GM11168 (cell line): ENCODE results near the gene CCDC122.

ENCODE experiments used
- in situ Hi-C: fragments of 300-500 bp; cut with MboI; formaldehyde crosslinking; loops from one replicate; pipeline ENCODE4 v1.12.0; 2022; ENCODE audit warnings: low sequenced_read_pairs; ENCODE audit not compliant: unreplicated experiment

The CCDC122 gene

GRCh38 chr13:43808676-43809075, 70.9 kb downstream of the CCDC122 start:
- in situ Hi-C loops: loop anchor here (25.0 kb wide), 1 partner anchor 846 kb away; no protein-coding TSS in a partner anchor

- in situ Hi-C loops: loop anchor here (25.0 kb wide), 1 partner anchor 843 kb away; no protein-coding TSS in a partner anchor
Measured at GRCh38 chr13:43805681-43806128, 73.8 kb downstream of the CCDC122 start.

GRCh38 chr13:43805071-43805468, 74.5 kb downstream of the CCDC122 start:
- in situ Hi-C loops: loop anchor here (25.0 kb wide), 1 partner anchor 843 kb away; no protein-coding TSS in a partner anchor

GRCh38 chr13:43804461-43805070, 75.0 kb downstream of the CCDC122 start:
- in situ Hi-C loops: loop anchor here (25.0 kb wide), 1 partner anchor 842 kb away; no protein-coding TSS in a partner anchor

DNA sequence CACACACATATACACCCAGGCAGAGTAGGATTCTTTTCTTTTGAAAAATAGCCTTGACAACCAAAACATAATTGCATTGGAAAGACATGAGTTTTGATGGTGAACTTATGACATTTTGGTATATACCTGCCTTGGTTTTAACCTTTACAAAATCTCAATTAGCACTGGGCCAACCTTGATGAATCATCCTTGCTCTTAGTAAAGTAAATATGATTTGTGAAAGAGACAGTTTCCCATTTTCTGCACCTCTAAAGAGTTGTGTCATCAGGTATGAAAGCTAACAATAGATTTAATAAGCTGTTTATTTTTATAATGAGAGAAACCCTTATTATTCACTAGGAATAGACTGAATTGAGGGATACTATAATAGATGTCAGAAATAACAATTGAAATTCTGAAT, 77.0 kb downstream of the CCDC122 start:
- in situ Hi-C loops: loop anchor here (25.0 kb wide), 1 partner anchor 840 kb away; no protein-coding TSS in a partner anchor

DNA sequence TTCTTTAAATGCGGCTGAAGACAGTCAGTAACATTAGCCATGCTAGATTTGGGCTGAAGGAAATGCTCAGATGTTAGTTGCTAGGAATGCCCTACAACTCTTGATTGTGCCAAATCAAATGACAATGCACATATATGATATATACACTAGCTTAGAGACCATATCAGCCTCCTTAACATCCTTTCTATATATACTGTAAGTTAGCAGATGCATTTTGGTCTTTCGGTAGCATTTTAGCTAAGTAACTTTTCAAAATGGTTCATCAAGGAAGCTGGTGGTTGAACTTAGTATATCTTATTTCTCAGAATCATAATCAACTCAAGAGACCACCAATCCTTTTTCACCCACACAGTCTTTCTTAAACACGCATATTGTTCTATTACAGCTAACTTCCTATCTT, 78.7 kb downstream of the CCDC122 start:
- in situ Hi-C loops: loop anchor here (25.0 kb wide), 1 partner anchor 839 kb away; no protein-coding TSS in a partner anchor

DNA sequence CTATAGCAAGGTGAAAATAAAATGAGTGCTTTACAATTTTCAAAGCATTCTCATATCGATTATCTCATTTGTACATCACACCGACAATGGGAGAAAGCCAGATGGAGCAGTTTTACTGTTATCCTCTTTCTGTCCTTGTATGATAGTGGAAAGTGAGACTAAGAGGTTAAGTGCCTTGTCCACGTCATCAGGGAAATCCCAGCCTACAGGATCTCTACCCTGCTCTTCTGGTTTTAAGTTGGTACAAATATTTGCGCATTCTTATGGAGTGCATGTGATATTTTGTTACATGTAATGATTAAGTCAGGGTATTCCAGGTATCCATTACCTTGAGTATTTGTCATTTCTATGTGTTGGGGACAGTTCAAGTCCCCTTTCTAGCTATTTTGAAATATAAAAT, 80.3 kb downstream of the CCDC122 start:
- in situ Hi-C loops: no loop called here

GRCh38 chr13:43797869-43798268, 81.7 kb downstream of the CCDC122 start:
- in situ Hi-C loops: no loop called here

GRCh38 chr13:43797159-43797558, 82.4 kb downstream of the CCDC122 start:
- in situ Hi-C loops: no loop called here

GRCh38 chr13:43794416-43794815, 85.1 kb downstream of the CCDC122 start:
- in situ Hi-C loops: no loop called here

GRCh38 chr13:43792076-43792881, 87.3 kb downstream of the CCDC122 start:
- in situ Hi-C loops: no loop called here

DNA sequence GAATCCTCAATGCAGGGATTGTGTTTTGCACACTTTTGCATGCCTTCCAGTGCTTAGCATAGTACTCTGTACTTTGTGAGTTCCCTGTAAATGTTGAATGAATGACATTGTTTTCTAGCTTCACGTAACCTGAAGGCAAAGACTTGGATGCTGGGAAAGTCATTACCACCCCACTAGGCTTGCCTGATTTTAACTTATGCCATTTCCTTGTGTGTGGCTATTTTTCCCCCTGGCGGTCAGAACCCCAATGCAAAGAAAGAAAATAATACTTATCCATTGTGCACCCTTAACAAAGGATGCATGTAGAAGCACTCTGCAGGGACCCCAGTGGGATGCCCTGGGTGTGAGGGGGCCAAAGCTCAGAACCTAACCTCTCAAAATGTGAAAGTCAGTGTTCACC, 91.5 kb downstream of the CCDC122 start:
- in situ Hi-C loops: no loop called here

DNA sequence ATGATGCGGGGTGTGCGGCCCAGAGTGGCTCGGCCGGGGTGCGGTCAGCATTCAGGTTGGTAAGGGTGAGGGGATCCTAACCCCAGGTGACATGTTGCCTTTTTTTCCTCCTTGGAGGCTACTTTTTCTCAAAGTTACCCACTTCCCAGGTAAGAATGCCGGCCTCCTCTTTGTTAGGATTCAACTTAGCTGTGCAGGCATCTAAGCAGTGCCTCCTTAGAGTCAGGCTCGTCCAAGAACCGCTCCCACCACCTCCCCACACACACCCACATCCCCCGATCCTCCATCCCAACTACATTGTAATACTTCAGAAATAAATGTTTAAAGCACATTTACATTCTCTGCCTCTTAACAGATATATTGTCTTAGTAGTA, 92.0 kb downstream of the CCDC122 start:
- in situ Hi-C loops: no loop called here

- in situ Hi-C loops: no loop called here
Measured at GRCh38 chr13:43786766-43787517, 92.6 kb downstream of the CCDC122 start, which contains the start of gene ENOX1. Gene ENOX1 (minus strand): TSS chr13:43786972.

GRCh38 chr13:43786472-43786765, 93.1 kb downstream of the CCDC122 start:
- in situ Hi-C loops: no loop called here
